HL-60 (cell line): ENCODE data around the gene CD300LF.

Source experiments
- DNase-seq, 2 experiments: peaks; one replicate each; pipeline ENCODE4 v3.0.0-alpha.2; 2010 to 2020; ENCODE audit warnings: low read depth in 1 of 2, low spot score in 1 of 2
- H3K27ac ChIP-seq: fragments of 250-450 bp; sonication (Bioruptor Pico); replicated peaks from 2 replicates; pipeline ENCODE4 v1.5.1; 2020; ENCODE audit warnings: mild to moderate bottlenecking, moderate library complexity
- H3K27me3 ChIP-seq: fragments of 250-450 bp; sonication (Bioruptor Pico); 2 replicates; pipeline ENCODE4 v1.5.1; 2021; ENCODE audit warnings: mild to moderate bottlenecking, moderate library complexity; ENCODE audit not compliant: insufficient read depth, poor library complexity, severe bottlenecking
- H3K4me3 ChIP-seq: replicated peaks from 2 replicates; pipeline ENCODE4 v1.5.1; 2011; ENCODE audit warnings: mild to moderate bottlenecking, control low read depth, low read length; ENCODE audit not compliant: insufficient read depth
- GABPA ChIP-seq: IDR thresholded peaks from 2 replicates; pipeline ENCODE4 v1.6.1; 2012; ENCODE audit warnings: low read depth
- POLR2AphosphoS5 ChIP-seq: IDR thresholded peaks from 2 replicates; pipeline ENCODE4 v1.6.1; 2012; ENCODE audit warnings: low read depth
- SPI1 ChIP-seq: IDR thresholded peaks from 2 replicates; pipeline ENCODE4 v1.6.1; 2012; ENCODE audit warnings: low read depth, mild to moderate bottlenecking, borderline replicate concordance
- TF ChIP-seq, protein P1 (sequence below): IDR thresholded peaks from one replicate; pipeline ENCODE4 v1.5.1; 2011; ENCODE audit warnings: low read length, control low read depth, inconsistent platforms; ENCODE audit not compliant: insufficient read depth
- TF ChIP-seq, protein P2 (sequence below): IDR thresholded peaks from 2 replicates; pipeline ENCODE4 v1.6.1; 2012; ENCODE audit warnings: low read depth; ENCODE audit not compliant: insufficient replicate concordance

Gene CD300LF

DNA sequence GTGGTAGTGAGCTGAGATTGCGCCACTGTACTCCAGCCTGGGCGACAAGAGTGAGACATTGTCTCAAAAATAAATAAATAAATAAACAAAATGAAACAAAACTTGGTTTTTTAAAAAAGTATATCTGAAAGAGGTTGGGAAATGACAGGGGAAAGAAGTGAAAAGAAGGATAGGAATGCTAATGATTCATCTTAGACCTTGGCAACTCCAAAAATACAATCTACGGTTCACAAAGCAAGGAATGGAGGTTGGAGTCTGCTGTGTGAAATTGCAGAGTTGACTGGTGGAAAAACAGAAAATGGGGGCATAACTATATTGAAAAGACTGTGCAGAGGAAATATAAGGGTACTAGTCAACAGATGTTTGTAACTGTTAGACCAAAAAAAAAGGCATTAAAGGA, 49.2 kb downstream of the CD300LF start:
- DNase-seq: no peak
- Histone ChIP-seq H3K27me3 (no peaks in the 10 kb centered on the region), H3K27ac (no peak overlapping the region), H3K4me3 (no peak overlapping the region)
- TF ChIP-seq POLR2AphosphoS5: no peak
- TF ChIP-seq, protein P1, sequence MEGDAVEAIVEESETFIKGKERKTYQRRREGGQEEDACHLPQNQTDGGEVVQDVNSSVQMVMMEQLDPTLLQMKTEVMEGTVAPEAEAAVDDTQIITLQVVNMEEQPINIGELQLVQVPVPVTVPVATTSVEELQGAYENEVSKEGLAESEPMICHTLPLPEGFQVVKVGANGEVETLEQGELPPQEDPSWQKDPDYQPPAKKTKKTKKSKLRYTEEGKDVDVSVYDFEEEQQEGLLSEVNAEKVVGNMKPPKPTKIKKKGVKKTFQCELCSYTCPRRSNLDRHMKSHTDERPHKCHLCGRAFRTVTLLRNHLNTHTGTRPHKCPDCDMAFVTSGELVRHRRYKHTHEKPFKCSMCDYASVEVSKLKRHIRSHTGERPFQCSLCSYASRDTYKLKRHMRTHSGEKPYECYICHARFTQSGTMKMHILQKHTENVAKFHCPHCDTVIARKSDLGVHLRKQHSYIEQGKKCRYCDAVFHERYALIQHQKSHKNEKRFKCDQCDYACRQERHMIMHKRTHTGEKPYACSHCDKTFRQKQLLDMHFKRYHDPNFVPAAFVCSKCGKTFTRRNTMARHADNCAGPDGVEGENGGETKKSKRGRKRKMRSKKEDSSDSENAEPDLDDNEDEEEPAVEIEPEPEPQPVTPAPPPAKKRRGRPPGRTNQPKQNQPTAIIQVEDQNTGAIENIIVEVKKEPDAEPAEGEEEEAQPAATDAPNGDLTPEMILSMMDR: no peak
- TF ChIP-seq, protein P2, sequence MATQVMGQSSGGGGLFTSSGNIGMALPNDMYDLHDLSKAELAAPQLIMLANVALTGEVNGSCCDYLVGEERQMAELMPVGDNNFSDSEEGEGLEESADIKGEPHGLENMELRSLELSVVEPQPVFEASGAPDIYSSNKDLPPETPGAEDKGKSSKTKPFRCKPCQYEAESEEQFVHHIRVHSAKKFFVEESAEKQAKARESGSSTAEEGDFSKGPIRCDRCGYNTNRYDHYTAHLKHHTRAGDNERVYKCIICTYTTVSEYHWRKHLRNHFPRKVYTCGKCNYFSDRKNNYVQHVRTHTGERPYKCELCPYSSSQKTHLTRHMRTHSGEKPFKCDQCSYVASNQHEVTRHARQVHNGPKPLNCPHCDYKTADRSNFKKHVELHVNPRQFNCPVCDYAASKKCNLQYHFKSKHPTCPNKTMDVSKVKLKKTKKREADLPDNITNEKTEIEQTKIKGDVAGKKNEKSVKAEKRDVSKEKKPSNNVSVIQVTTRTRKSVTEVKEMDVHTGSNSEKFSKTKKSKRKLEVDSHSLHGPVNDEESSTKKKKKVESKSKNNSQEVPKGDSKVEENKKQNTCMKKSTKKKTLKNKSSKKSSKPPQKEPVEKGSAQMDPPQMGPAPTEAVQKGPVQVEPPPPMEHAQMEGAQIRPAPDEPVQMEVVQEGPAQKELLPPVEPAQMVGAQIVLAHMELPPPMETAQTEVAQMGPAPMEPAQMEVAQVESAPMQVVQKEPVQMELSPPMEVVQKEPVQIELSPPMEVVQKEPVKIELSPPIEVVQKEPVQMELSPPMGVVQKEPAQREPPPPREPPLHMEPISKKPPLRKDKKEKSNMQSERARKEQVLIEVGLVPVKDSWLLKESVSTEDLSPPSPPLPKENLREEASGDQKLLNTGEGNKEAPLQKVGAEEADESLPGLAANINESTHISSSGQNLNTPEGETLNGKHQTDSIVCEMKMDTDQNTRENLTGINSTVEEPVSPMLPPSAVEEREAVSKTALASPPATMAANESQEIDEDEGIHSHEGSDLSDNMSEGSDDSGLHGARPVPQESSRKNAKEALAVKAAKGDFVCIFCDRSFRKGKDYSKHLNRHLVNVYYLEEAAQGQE: no peak

DNA sequence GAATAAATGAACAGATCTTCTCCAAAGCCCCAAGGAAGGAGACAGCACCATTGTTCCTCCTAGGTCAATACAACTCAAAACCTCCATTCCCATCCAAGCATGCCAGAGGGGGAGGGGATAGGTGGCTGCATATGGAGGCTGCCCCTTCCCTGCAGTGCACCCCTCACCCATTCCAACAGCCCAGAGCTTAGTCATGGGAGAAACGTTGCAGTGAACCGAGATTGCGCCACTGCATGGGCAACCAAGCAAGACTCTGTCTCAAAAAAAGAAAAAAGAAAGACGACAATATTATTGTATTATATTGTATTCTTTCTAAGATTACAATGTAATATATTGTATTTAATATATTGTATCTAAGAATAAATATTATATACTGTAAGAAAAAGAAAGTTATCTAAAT, 52.8 kb downstream of the CD300LF start:
- Histone ChIP-seq H3K27me3 (no peaks in the 10 kb centered on the region), H3K27ac (no peak overlapping the region), H3K4me3 (no peak overlapping the region)
- DNase-seq: peak in 1 of 2 experiments; percentile 20
- TF ChIP-seq POLR2AphosphoS5 (no peak), SPI1 (no peak), GABPA (no peak)
- TF ChIP-seq, protein P2: no peak
- TF ChIP-seq, protein P1: no peak

DNA sequence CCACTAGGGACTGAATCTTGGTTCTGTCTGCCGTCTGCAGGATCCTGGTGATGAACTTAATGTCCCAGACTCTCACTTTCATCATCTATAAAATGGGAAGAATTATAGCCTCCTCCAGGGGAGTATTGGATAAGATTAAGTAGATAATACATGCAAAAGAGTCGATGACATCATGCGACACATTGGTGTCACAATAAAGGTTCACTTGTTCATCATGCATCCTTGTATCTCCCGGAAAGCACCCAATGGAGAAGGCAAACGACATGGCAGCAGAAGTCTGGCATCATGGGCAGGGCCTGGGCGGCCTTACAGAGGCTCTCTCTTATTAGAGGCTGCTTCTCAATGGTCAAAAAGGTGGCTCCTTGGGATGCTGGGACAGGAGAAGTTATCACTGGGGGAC, 54.1 kb downstream of the CD300LF start:
- Histone ChIP-seq H3K27ac (no peak overlapping the region), H3K27me3 (no peaks in the 10 kb centered on the region), H3K4me3 (no peak overlapping the region)
- DNase-seq: no peak
- TF ChIP-seq, protein P1: no peak
- TF ChIP-seq GABPA: no peak
- no peak for TF ChIP-seq SPI1
- TF ChIP-seq, protein P2: no peak
- no peak for TF ChIP-seq POLR2AphosphoS5
